ENCODE measurements around the gene KCNK15.
"Not testable (repeated sequence)": the region's sequence is repeated elsewhere in the genome, so short reads cannot be mapped to it uniquely, and the experiment has no call there.

KCNK15 gene

GRCh38 chr20:44759595-44759994, 13.9 kb downstream of the KCNK15 start:
- no peak for DNase-seq

GRCh38 chr20:44761423-44761822, 15.8 kb downstream of the KCNK15 start:
- DNase-seq: no peak

- DNase-seq: no peak
These were observed 16.9 kb downstream of the KCNK15 start for GRCh38 chr20:44762466-44763140.

- not testable (repeated sequence) for DNase-seq
These were observed 18.1 kb downstream of the KCNK15 start for GRCh38 chr20:44763798-44764197.

GRCh38 chr20:44765091-44765490, 19.4 kb downstream of the KCNK15 start:
- DNase-seq: no peak

- DNase-seq: no peak
These were observed 20.2 kb downstream of the KCNK15 start for GRCh38 chr20:44765701-44766347.

GRCh38 chr20:44768256-44768655, 22.6 kb downstream of the KCNK15 start:
- DNase-seq: no peak

GRCh38 chr20:44768854-44769480, 23.3 kb downstream of the KCNK15 start:
- DNase-seq: no peak

- no peak for DNase-seq
These were observed 23.8 kb downstream of the KCNK15 start for GRCh38 chr20:44769481-44769863.

GRCh38 chr20:44770484-44771171, 25.0 kb downstream of the KCNK15 start:
- DNase-seq: no peak

GRCh38 chr20:44771172-44771535, 25.5 kb downstream of the KCNK15 start:
- DNase-seq: no peak

GRCh38 chr20:44772636-44773035, 27.0 kb downstream of the KCNK15 start:
- no peak for DNase-seq

- no peak for DNase-seq
These were observed 27.6 kb downstream of the KCNK15 start for GRCh38 chr20:44773070-44773829.

- no peak for DNase-seq
These were observed 31.3 kb downstream of the KCNK15 start for GRCh38 chr20:44776980-44777379.

GRCh38 chr20:44780226-44780625, 34.6 kb downstream of the KCNK15 start:
- peak in 3 of 6 experiments; percentile 2 to 14 (median 11) for DNase-seq

GRCh38 chr20:44781118-44781517, 35.5 kb downstream of the KCNK15 start:
- no peak for DNase-seq

GRCh38 chr20:44781791-44782190, 36.1 kb downstream of the KCNK15 start:
- DNase-seq: no peak

GRCh38 chr20:44784688-44785087, 39.0 kb downstream of the KCNK15 start:
- no peak for DNase-seq

- no peak for DNase-seq
These were observed 40.1 kb downstream of the KCNK15 start for GRCh38 chr20:44785768-44786167.

GRCh38 chr20:44787299-44787698, 41.6 kb downstream of the KCNK15 start:
- no peak for DNase-seq

GRCh38 chr20:44788706-44789456, 43.2 kb downstream of the KCNK15 start:
- DNase-seq: no peak
